Stomach smooth muscle (tissue), 2 donors: ENCODE measurements around the gene ANKS6.

Experiments
- H3K27ac ChIP-seq: one replicate; pipeline ENCODE4 v1.7.0; 2013; ENCODE audit warnings: mild to moderate bottlenecking, low read length, inconsistent platforms
- H3K27me3 ChIP-seq, 2 donors: one replicate each; pipeline ENCODE4 v1.7.0; 2013; ENCODE audit warnings: low read length in 2 of 2; ENCODE audit not compliant: insufficient read depth in 2 of 2, control insufficient read depth in 1 of 2
- H3K36me3 ChIP-seq, 2 donors: one replicate each; pipeline ENCODE4 v1.7.0; 2013; ENCODE audit warnings: low read length in 2 of 2; ENCODE audit not compliant: control insufficient read depth in 2 of 2, insufficient read depth in 2 of 2
- H3K4me1 ChIP-seq: one replicate; pipeline ENCODE4 v1.7.0; 2013; ENCODE audit warnings: low read length; ENCODE audit not compliant: control insufficient read depth, insufficient read depth
- H3K4me3 ChIP-seq, 2 donors: one replicate each; pipeline ENCODE4 v1.7.0; 2013; ENCODE audit warnings: low read length in 2 of 2
- H3K9ac ChIP-seq, 2 donors: one replicate each; pipeline ENCODE4 v1.7.0; 2013; ENCODE audit warnings: low read length in 2 of 2, mild to moderate bottlenecking in 1 of 2
- H3K9me3 ChIP-seq, 2 donors: one replicate each; pipeline ENCODE4 v1.7.0; 2013; ENCODE audit warnings: low read length in 2 of 2; ENCODE audit not compliant: control insufficient read depth in 2 of 2
- donor health status: healthy.
- donor health status: Pancreatic carcinoma.

ANKS6 gene

DNA sequence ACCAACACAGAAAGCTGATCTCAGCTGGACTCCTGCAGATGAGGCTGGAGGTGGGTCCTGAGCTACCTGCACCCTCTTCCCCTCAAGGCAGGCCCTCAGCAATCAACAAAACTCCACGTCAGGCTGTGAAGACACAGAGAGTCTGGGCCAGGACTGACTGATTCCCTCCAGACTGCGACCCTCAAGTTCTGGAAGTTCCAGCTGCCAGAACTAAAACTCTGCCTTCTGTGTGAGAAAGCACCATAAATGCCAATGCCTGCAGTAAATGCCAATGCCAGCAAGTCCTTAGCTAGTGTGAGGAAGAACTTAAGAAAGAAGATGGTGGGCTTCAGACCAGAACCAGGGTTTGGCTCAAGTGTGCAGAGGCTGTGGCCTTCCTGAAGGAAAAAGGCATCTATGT, 45.1 kb downstream of the ANKS6 start:
- Histone ChIP-seq H3K4me1 (no peaks in the 10 kb centered on the region), H3K27ac (no peak overlapping the region), H3K27me3 (no peaks in the 10 kb centered on the region), H3K4me3 (no peak overlapping the region), H3K9me3 (no peaks in the 10 kb centered on the region), H3K36me3 (peaks cover 39 to 59% of the 10 kb centered on the region in 2 donors), H3K9ac (no peak overlapping the region)

DNA sequence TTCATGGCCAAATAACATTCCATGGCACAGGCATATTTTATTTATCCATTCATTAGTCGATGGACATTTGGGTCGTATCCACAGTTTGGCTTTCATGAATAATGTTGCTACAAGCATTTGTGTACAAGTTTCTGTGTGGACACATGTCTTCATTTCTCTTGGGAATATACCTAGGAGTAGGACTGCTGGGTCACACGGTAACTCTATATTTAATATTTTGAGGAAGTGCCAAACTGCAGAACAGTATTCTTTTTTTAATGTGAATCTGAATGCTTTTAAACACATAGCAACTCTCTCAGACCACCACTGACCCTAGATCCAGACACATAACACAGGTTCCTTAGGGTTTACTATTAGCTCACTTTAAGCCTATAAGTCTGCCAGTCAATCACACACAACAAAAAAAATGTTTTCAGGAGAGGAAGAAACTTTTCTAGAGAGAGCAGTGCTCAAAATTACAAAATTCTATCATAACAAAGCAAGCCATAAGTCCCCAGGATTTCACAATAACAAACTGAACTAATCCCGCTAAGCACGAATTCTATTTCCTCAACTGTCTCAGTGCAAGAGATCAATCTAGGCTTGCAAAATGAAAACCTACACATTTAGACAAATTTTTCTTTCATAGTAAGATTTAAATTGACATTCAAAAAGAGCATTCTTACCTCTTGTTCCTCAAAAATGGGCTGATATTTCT, 45.8 kb downstream of the ANKS6 start:
- Histone ChIP-seq H3K4me3 (no peak overlapping the region), H3K27ac (no peak overlapping the region), H3K9me3 (no peaks in the 10 kb centered on the region), H3K27me3 (no peaks in the 10 kb centered on the region), H3K9ac (no peak overlapping the region), H3K4me1 (no peaks in the 10 kb centered on the region), H3K36me3 (peaks cover 39 to 56% of the 10 kb centered on the region in 2 donors)

DNA sequence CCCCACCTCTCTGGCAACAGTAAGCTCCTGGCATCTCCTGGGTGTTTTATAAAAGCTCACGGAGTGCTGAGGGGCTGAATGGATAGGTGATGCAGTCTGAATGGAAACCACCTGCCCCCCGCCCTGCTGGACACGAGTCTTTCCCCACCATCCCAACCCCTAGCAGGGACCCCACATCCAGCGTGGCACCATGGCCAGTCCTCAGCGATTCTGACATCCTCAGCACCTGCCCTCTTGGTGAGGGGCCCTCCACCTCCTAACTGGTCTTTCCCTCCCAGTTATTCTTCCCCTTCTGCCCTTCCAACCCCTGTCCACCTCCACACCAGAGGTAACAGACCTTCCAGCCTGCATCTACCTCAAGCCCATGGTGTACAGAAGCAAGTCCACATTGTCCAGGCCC, 48.9 kb downstream of the ANKS6 start:
- H3K27me3 ChIP-seq, result no peaks in the 10 kb centered on the region
- no peaks in the 10 kb centered on the region for H3K4me1 ChIP-seq
- H3K27ac ChIP-seq, result no peak overlapping the region
- H3K4me3 ChIP-seq, result no peak overlapping the region
- no peaks in the 10 kb centered on the region for H3K9me3 ChIP-seq
- no peak overlapping the region for H3K9ac ChIP-seq
- peaks cover 38 to 48% of the 10 kb centered on the region in 2 donors for H3K36me3 ChIP-seq

DNA sequence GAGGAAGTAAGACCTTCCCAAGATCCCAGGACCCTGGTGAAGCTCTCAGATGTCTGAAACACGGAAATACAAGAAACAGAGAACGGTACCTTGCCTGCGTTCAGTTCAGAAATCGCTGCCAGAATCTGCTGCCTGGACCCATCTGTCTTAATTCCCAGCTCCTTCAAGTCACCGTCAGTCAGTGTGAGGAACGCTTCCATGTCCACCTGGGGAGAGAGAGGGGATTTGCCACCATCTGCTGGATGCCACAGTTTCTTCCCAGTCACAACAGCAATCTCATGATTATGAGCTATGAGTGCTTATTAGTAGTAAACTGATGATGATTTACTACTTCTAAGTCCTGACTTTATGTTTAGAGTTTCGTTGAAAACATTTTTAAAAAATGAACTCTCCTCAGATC, 50.9 kb downstream of the ANKS6 start:
- H3K27me3 ChIP-seq, result no peaks in the 10 kb centered on the region
- H3K9me3 ChIP-seq, result no peaks in the 10 kb centered on the region
- no peak overlapping the region for H3K4me3 ChIP-seq
- H3K9ac ChIP-seq, result no peak overlapping the region
- peaks cover 35 to 41% of the 10 kb centered on the region in 2 donors for H3K36me3 ChIP-seq
- H3K27ac ChIP-seq, result no peak overlapping the region
- no peaks in the 10 kb centered on the region for H3K4me1 ChIP-seq

DNA sequence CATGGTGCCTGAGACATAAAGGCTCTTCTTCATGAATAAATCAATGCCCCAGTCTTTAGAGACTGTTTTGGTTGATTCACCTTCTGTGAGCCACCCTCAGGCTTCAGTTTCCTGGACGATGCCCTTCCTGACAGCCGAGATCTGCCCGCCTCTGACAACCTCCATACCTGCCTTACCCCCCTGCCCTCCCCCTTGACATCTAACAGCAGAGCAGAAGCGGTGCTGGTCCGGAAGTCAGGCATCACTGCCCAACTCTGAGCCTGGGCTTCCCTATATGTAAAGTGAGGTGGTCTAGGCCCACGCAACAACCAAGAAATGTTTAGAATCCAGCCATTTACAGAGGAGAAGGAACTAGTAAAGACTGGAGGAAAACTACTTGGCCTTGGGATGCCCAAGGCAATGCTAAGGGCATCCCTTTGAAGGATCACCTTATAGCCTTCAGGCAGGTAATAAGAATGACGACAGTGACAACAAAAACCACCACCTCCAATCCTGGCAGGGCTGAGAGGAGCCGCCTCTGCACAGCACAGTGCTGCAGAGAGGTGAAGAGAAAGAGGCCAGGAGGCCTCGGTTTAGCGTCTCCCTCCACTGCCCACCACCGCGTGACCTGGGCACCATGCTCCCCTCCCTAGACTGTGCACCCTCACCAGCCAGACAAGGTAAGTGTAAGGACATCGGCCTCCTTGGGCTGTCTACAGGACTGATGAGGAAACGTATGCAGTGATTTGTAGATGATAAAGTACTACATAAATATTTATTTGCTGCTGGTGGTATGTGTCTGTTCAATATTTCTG, 52.3 kb downstream of the ANKS6 start:
- no peaks in the 10 kb centered on the region for H3K4me1 ChIP-seq
- peaks cover 0 to 2% of the 10 kb centered on the region in 2 donors for H3K9me3 ChIP-seq
- no peak overlapping the region for H3K9ac ChIP-seq
- no peak overlapping the region for H3K4me3 ChIP-seq
- H3K36me3 ChIP-seq, result peaks cover 28% of the 10 kb centered on the region in 2 donors
- H3K27me3 ChIP-seq, result no peaks in the 10 kb centered on the region
- no peak overlapping the region for H3K27ac ChIP-seq

DNA sequence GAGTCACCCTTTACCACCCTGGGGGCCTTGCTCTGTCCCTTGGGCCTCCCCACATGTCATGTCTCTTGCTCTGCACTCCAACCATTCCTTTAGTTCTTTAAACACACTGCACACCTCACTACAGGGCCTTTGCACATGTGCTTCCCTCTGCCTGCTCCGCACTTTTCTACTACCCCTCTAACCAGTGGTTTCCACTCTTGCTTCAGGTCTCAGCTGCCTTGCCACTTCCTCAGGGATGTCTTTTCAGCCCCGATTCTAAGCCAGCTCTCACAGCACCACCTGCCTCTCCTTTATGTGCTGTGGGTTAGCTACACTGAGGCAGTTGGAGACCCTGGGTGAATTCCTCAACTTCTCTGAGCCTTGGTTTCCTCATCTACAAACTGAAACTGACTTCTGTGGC, 53.0 kb downstream of the ANKS6 start:
- peaks cover 0 to 6% of the 10 kb centered on the region in 2 donors for H3K9me3 ChIP-seq
- no peaks in the 10 kb centered on the region for H3K4me1 ChIP-seq
- no peak overlapping the region for H3K27ac ChIP-seq
- H3K4me3 ChIP-seq, result no peak overlapping the region
- peaks cover 22 to 29% of the 10 kb centered on the region in 2 donors for H3K36me3 ChIP-seq
- H3K9ac ChIP-seq, result no peak overlapping the region
- no peaks in the 10 kb centered on the region for H3K27me3 ChIP-seq

DNA sequence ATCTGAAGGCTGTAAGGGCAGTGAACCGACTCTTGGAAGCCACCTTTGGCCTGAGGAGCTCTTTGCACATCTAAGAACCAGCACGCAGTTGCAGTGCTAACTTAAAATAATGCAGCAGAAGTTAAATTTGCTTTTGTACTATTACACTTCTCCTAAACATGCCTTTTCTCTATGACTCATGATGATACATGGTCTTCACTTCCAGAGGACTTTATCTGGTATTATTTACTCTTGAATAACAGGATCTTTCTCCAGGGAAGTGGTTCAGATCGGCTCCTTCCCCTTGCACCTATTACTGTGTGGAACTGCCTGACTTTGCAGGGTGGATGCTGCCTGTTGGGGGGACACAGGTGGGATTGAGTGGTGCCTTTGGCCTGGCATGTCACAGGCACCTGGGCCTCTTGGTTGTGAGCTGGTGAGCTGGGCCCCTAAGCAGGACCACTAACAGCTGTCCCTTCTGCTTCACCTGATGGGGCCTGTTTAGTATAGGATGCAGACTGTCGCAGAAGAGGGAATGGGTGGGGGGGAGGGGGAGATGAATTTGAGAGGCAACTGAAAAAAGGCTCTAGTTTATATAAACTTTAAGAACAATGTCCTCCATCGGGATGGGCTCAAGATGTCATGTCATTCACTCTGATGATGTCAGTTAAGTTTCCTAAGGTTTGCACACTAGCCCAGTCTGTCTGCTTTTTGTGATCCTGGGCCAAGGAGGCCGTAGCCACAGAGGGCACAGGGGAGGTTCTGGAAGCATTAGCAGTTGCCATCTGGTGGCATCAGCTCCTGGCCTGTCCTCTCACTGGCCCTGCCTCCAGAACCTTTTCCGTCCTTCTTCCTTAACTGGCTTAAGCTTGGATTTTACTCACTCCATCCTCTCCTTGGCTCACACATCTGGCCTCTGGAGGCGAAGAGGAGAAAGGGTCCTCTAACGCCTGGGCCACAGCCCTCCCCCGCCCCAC, 53.8 kb downstream of the ANKS6 start:
- H3K4me3 ChIP-seq, result no peak overlapping the region
- peaks cover 0 to 6% of the 10 kb centered on the region in 2 donors for H3K9me3 ChIP-seq
- no peaks in the 10 kb centered on the region for H3K27me3 ChIP-seq
- H3K9ac ChIP-seq, result no peak overlapping the region
- H3K27ac ChIP-seq, result no peak overlapping the region
- H3K4me1 ChIP-seq, result no peaks in the 10 kb centered on the region
- H3K36me3 ChIP-seq, result peaks cover 18 to 24% of the 10 kb centered on the region in 2 donors

DNA sequence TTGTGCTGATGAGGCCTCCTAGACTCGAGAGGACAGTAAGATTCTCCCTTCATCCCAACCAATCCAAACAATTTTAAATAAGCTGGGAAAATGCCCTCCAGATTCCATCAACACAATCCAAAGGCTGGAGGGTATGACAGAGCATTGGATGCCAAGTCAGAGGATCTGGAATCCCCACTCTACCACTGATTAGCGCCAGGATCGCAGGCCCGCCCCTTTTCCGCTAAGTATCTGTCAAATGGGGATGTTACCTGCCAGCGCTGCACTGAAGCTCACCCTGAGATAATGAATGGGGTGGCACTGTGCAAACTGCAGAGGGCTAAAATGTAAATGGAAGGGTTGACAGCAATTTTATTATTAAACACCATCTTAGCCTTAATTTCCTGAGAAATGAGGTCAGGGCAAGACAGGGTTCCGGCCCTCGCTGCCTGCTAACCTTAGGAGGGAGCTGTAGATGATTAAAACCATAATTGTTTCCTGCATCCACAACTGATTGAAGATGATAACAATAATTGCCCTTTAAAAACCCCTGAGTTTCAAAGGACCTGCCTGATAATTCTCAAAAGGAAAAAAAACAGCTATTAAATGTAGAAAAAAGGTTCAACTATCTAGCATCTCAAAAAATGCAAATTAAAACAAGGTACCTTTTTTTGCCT, 56.0 kb downstream of the ANKS6 start:
- Histone ChIP-seq H3K27ac (no peak overlapping the region), H3K4me3 (no peak overlapping the region), H3K9ac (no peak overlapping the region), H3K9me3 (peaks cover 0 to 6% of the 10 kb centered on the region in 2 donors), H3K36me3 (peaks cover 19 to 28% of the 10 kb centered on the region in 2 donors), H3K4me1 (no peaks in the 10 kb centered on the region), H3K27me3 (no peaks in the 10 kb centered on the region)

DNA sequence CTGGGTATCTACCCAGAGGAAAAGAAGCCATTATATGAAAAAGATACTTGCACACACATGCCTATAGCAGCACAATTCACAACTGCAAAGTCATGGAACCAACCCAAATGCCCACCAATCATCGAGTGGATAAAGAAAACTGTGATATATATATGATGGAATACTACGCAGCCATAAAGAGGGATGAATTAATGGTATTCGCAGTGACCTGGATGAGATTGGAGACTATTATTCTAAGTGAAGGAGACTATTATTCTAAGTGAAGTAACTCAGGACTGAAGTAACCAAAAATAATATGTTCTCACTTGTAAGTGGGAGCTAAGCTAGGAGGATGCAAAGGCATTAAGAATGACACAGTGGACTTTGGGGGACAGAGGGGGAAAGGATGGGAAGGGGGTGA, 57.6 kb downstream of the ANKS6 start:
- H3K9ac ChIP-seq, result no peak overlapping the region
- H3K36me3 ChIP-seq, result peaks cover 16 to 25% of the 10 kb centered on the region in 2 donors
- peaks cover 0 to 6% of the 10 kb centered on the region in 2 donors for H3K9me3 ChIP-seq
- no peaks in the 10 kb centered on the region for H3K27me3 ChIP-seq
- no peak overlapping the region for H3K4me3 ChIP-seq
- no peaks in the 10 kb centered on the region for H3K4me1 ChIP-seq
- H3K27ac ChIP-seq, result no peak overlapping the region

DNA sequence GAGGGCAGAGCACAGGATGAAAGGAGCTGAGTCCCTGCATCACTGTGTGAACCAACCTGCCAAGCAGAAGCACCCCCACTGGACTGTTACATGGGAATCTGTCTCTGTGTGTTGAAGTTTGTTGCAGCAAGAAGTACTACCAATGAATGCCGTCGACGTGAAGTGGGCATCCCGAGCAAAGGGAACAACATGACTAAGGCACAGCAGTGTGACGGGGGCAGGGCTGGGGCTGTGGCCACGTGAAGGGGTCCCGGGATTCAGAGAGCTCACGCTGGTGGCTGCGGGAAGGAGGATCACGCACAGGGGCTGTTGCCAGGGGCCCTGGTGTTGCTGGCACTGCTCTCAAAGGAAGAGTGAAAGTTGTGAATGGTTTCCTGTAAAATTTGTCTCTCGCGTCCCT, 60.1 kb downstream of the ANKS6 start:
- peaks cover 16 to 33% of the 10 kb centered on the region in 2 donors for H3K36me3 ChIP-seq
- no peak overlapping the region for H3K4me3 ChIP-seq
- H3K4me1 ChIP-seq, result no peaks in the 10 kb centered on the region
- H3K9me3 ChIP-seq, result peaks cover 0 to 6% of the 10 kb centered on the region in 2 donors
- H3K9ac ChIP-seq, result no peak overlapping the region
- no peak overlapping the region for H3K27ac ChIP-seq
- H3K27me3 ChIP-seq, result no peaks in the 10 kb centered on the region
